Glomerular visceral epithelial cell (primary cell): Measurements from ENCODE around the gene RPS6KA3.

ENCODE experiments used
- DNase-seq: peaks from one replicate; pipeline ENCODE4 v3.0.0-alpha.2; 2016; ENCODE audit errors: extremely low spot score

The RPS6KA3 gene

GRCh38 chrX:20266810-20267606 lies at the start of gene RPS6KA3:
RPS6KA3 (minus strand) TSS chrX:20266909; CDS start chrX:20266632, 277 bp downstream.
- DNase-seq = peak; percentile 90

GRCh38 chrX:20315140-20315539 lies 48.4 kb upstream of the RPS6KA3 start:
- no peak for DNase-seq

DNA sequence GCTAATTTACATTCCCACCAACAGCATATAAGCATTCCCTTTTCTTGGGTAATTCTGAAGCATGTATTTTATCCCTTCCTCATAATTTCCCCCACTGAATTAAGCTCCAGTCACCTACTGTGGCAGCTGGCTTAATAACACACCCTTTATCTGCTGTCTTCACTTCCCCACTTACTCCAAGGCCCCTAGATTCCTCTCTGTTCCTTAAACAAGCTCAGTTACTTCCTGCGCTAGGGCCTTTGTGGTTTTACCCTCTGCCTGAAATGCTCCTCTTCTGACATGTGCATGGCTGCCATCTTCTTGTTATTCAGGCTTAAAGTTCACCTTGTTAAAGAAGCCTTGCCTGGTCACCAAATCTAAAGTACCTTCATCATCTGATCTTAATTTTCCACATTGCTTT lies 47.2 kb upstream of the RPS6KA3 start:
- DNase-seq = no peak

DNA sequence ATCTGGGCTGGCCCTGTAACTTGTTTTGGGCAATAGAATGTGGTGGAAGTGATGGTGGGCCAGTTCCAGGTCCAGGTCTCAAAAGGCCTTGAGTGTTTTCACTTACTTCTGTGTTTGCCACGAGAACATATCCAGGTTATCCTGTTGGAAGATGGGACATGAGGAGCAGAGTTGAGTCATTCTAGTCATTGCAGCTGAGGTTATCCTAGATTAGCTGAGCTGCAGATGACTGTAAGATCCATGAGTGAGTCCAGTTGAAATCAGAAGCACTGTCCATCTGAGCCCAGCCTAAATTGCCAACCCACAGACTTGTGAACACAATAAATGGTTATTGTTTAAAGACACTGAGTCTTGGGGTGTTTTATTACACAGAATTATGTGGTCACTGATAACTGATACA lies 45.3 kb upstream of the RPS6KA3 start:
- no peak for DNase-seq

- DNase-seq = no peak
Observed at GRCh38 chrX:20311505-20311904, 44.8 kb upstream of the RPS6KA3 start.

DNA sequence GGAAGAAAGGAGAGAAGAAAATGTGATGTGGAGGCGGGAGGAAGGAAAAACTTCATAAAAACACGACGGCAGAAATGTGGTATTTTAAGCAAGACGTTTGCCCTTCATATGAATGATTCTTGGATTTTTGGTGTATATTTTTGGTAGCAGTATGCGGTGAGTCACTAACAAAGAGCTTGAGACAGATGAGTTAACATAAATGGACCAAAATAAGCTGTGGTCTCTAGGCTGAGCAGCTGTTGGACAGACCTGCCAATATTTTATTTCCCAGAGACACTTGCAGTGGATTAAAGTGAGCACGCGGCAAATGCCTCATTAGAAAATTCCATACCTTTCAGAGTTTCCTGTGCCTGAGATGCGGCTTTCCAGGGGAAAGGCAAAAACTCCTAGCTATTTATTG lies 43.1 kb upstream of the RPS6KA3 start:
- no peak for DNase-seq

- no peak for DNase-seq
Observed at GRCh38 chrX:20306668-20307067, 40.0 kb upstream of the RPS6KA3 start.

- DNase-seq = no peak
Observed at GRCh38 chrX:20300822-20301221, 34.1 kb upstream of the RPS6KA3 start.

DNA sequence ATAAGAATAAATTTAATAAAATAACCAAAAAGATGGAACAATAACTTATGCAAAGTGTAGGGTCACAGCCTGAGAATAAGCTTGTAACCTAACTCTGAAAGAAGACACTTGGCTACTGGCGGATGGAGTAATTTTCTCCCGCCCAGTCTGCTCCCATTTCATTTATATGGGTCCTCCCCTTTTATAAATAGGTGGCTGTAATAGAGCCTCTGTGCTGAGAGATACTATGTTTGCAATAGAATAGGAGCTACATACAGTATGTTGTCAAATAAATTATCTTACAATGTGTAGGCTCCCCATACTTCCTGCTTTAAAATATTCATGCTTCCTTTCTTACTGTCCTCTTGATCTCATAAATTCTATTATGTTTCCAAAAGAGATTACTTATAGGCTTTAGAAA lies 28.2 kb upstream of the RPS6KA3 start:
- no peak for DNase-seq

- no peak for DNase-seq
Observed at GRCh38 chrX:20294284-20294683, 27.6 kb upstream of the RPS6KA3 start.

- no peak for DNase-seq
Observed at GRCh38 chrX:20285511-20285910, 18.8 kb upstream of the RPS6KA3 start.

GRCh38 chrX:20284992-20285391 lies 18.3 kb upstream of the RPS6KA3 start:
- no peak for DNase-seq

GRCh38 chrX:20284444-20284843 lies 17.7 kb upstream of the RPS6KA3 start:
- no peak for DNase-seq

GRCh38 chrX:20280938-20281337 lies 14.2 kb upstream of the RPS6KA3 start:
- no peak for DNase-seq

DNA sequence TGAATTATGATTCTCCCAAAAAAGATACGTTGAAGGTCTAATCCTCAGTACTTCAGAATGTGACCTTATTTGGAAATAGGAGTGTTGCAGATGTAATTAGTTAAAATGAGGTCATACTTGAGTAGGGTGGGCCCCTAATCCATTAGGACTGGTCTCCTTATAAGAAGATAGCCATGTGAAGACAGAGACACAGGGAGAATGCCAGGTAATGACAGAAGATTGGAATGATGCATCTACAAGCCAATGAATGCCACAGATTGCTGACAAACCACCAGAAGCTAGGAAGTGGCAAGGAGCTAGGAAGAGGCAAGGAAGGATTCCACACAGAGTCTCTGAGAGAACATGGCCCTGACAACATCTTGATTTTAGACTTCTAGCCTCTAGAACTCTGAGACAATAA lies 7.4 kb upstream of the RPS6KA3 start:
- DNase-seq = no peak

DNA sequence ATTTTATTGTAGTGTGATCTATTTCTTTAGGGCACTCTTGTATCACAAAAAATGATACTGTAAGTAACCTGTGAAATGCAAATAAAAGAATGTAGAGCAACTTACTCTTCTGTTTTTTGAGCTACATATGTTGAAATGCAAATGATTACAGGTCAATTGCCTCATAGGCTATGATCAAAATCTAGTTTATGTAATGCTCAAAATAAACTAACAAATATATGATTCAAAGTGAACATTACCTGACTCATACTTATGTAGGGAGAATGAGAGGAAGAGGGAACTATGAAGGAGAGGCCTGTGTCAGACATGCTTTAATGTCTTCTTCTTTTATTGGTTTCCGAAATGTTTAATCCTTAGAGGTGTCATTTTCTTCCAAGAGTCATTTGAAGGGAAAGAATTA lies 5.0 kb upstream of the RPS6KA3 start:
- DNase-seq = no peak

- DNase-seq = no peak
Observed at GRCh38 chrX:20271186-20271585, 4.5 kb upstream of the RPS6KA3 start.

DNA sequence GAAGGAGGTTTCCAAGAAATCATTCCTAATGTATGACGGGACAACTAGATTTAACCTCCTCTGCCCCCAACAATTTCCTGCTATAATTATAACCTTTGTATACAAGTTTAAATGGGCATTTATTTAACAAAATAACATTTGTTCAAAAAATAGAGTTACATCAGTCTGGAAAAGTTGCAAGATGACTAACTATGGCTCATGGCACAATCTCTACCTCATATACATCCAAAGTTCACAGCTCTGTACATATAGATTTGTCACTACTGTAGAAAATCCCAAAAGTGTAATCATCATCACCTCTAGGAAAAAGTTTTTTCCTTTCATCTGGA lies 3.8 kb upstream of the RPS6KA3 start:
- DNase-seq = no peak

DNA sequence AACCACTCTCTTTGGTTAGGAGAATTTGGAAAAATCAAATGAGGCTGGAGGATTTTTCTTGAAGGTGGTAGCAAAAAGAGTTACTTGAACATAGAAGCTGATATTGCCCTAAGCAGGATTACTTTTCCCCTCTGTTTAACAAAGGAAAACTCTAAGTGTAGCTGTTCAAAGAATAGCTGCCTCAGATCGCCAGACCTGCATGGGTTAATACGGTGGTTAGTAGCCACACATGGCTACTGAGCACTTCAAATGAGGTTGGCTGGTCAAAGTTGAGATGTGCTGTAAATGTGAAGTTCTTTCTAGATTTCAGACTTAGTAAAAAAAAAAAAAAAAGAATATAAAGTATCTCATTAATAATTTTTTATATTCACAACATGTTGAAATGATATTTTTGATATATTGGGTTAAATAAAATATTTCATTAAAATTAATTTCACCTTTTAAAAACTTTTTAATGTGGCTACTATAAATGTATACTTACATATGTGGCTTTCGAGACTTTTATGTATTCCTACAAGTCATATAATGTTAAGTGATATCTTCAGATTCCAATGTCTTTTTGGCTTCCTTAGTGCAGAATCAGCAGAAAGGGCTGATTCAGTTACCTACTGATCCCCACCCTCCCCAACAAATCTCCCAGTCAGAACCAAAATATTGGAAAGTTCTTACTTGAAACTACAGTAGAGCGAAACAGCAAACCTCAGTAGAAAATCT lies 3.3 kb upstream of the RPS6KA3 start:
- DNase-seq = no peak

DNA sequence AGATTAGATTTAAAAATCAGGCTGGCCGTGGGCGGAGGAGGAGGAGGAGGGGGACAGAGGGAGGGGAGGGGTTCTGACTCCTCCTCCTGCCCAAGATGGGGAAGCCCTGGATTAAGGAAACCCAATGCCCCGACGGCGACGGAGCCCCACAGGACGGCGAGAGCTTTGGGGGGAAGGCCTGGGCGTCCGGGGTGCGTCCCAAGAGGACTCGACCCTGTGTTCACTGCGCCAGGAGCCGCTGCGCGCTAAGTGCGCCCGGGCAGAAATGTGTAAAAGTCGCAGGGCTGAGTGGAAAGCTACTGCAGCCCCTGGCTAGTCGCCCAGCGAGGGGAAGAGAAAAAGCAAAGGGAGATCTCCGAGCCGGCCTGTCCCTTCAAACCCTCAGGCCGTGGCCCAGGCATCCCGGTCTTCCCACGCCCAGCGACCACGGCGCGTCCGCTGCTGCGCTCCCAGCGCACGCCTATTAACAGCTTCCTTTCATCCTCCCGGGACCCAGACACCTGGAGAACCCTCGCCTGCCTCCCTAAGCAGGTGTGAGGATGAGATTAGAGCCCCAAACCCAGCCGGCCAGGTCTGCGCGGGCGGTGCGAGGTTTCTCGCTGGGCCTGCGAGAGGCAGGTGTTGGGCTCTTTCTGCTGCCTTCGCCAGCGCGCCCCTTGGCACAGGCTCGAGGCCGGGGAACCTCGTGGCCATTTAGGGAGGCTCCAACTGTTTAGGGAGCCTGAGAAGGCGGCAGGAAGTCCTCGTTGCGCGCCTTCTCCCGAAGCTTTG lies 1.4 kb upstream of the RPS6KA3 start:
- no peak for DNase-seq

- no peak for DNase-seq
Observed at GRCh38 chrX:20267607-20267930, 860 bp upstream of the RPS6KA3 start.

GRCh38 chrX:20265726-20266681 lies 705 bp downstream of the RPS6KA3 start:
- peak; percentile 12 for DNase-seq
